ENCODE measurements around the gene SMURF2. TPM values are rescaled to one million over a fixed set of nuclear protein-coding genes. Genes with fewer than 3 reads are reported as not detected.

SMURF2 gene
- total and polyA plus RNA-seq, 8 donors, result 2.6 to 54.3 (median 17.2) TPM

- peak within 1 kb of the TSS; percentile 62 to 89 (median 86) for H3K4me3 ChIP-seq
- H3K27ac ChIP-seq, result peak within 1 kb of the TSS; percentile 97 to 100 (median 100)
- H3K27me3 ChIP-seq, result no peaks in the 10 kb centered on the region
- 0 to 1% (median 0%) methylated on average over 25 to 31 of the region's 31 CpGs for WGBS, 5 donors
- no peaks in the 10 kb centered on the region for H3K9me3 ChIP-seq
- peaks cover 48 to 67% (median 53%) of the 10 kb centered on the region in 4 donors for H3K4me1 ChIP-seq
- peak; percentile 98 to 99 for DNase-seq
- peaks cover 45 to 60% (median 58%) of the 10 kb centered on the region in 4 donors for H3K36me3 ChIP-seq
- intact Hi-C loops (cut with DNase I; ENCODE audit: low total_unique reads), result no loop called here
- TF ChIP-seq EP300 (IDR thresholded peaks at IDR 0.05), result no peak
- TF ChIP-seq CTCF (IDR thresholded peaks at IDR 0.05), result no peak
- TF ChIP-seq POLR2AphosphoS5 (IDR thresholded peaks at IDR 0.05), result peak; percentile 96 to 100 (median 99)
- peak in 2 of 4 donors; percentile 88 to 97 for TF ChIP-seq POLR2A (IDR thresholded peaks at IDR 0.05)
Observed at GRCh38 chr17:64506201-64506575, 155.9 kb downstream of the SMURF2 start, which contains the start of gene DDX5. DDX5 (minus strand) TSS chr17:64506289; CDS start chr17:64506119, 170 bp downstream.

- no peaks in the 10 kb centered on the region for H3K9me3 ChIP-seq
- H3K4me1 ChIP-seq, result peaks cover 48 to 71% (median 56%) of the 10 kb centered on the region in 4 donors
- H3K27ac ChIP-seq, result peak overlapping the region; percentile 97 to 100 (median 100)
- peak; percentile 94 to 98 for DNase-seq
- WGBS, 5 donors, result 0% methylated on average over 55 to 76 of the region's 76 CpGs
- peak overlapping the region; percentile 62 to 89 (median 86) for H3K4me3 ChIP-seq
- H3K27me3 ChIP-seq, result no peaks in the 10 kb centered on the region
- H3K36me3 ChIP-seq, result peaks cover 49 to 60% (median 58%) of the 10 kb centered on the region in 4 donors
- TF ChIP-seq CTCF (IDR thresholded peaks at IDR 0.05) (no peak), POLR2AphosphoS5 (IDR thresholded peaks at IDR 0.05) (peak; percentile 74 to 90 (median 83)), EP300 (IDR thresholded peaks at IDR 0.05) (no peak), POLR2A (IDR thresholded peaks at IDR 0.05) (peak in 1 of 4 donors; percentile 40)
- intact Hi-C loops (cut with DNase I; ENCODE audit: low total_unique reads), result no loop called here
Observed at GRCh38 chr17:64505340-64506200, 156.5 kb downstream of the SMURF2 start.

- peaks cover 54 to 60% (median 58%) of the 10 kb centered on the region in 4 donors for H3K36me3 ChIP-seq
- TF ChIP-seq EP300 (IDR thresholded peaks at IDR 0.05) (no peak), POLR2A (IDR thresholded peaks at IDR 0.05) (no peak), POLR2AphosphoS5 (IDR thresholded peaks at IDR 0.05) (no peak), CTCF (IDR thresholded peaks at IDR 0.05) (no peak)
Observed at GRCh38 chr17:64504769-64505339, 157.3 kb downstream of the SMURF2 start.

More at GRCh38 chr17:64504769-64505339, 157.3 kb downstream of the SMURF2 start:
- Histone ChIP-seq H3K4me1 (peaks cover 48 to 71% (median 62%) of the 10 kb centered on the region in 4 donors), H3K27me3 (no peaks in the 10 kb centered on the region), H3K27ac (peak overlapping the region; percentile 97 to 100 (median 100)), H3K9me3 (no peaks in the 10 kb centered on the region), H3K4me3 (peak overlapping the region; percentile 62 to 89 (median 86))
- 0 to 1% (median 0%) methylated on average over 13 of the region's 13 CpGs for WGBS, 5 donors
- intact Hi-C loops (cut with DNase I; ENCODE audit: low total_unique reads), result no loop called here
- peak in 1 of 2 donors; percentile 77 for DNase-seq
